8988T (cell line): ENCODE results near the gene AMY1A.
"Not testable (repeated sequence)": the region's sequence is repeated elsewhere in the genome, so short reads cannot be mapped to it uniquely, and the experiment has no call there.

Source experiments
- DNase-seq: peaks from one replicate; pipeline ENCODE4 v3.0.0; 2011

Gene AMY1A

GRCh38 chr1:103655460-103655859, at the start of gene AMY1A:
TSS of gene AMY1A (plus strand) at chr1:103655760. CDS start at chr1:103656331, 571 bp downstream.
- not testable (repeated sequence) for DNase-seq

DNA sequence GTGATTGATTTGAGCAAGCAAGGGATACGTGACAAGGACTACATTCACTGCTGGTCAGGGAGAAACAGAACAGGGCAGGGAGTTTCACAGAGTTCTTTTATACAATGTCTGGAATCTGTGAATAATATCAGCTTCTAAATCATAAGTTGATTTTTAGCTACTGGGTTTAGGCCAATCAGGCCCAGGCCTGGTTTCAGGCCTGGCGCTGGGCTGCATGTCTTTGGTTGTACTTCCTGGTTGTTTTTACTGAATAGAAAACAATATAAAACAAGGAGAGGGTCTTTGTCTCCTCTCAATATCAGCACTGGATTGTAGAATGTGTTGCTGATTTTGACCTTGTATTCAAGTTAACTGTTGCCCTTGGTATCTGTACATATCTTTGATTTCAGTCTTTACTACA, 39.2 kb upstream of the AMY1A start:
- no peak for DNase-seq

DNA sequence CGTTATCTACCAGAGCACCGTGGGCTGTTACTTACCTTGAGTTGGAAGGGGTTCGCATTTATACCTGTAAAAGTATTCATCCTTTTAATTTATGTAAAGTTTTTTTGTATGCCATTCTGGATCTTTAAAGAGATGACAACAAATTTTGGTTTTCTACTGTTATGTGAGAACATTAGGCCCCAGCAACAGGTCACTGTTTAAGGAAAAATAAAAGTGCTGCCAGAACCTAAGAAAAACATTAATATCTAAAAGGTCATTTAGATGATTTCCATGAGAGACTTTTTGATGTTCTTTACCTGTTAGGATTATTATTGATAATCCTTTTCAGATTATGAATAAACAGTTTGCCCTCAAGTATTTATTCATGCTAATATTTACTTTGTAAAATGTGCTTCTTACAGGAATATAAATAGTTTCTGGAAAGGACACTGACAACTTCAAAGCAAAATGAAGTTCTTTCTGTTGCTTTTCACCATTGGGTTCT, 38.5 kb upstream of the AMY1A start, which contains the start of gene AMY2A:
Gene AMY2A (plus strand): TSS at position 434 of the 484 bp plus-strand sequence. CDS start 14 bp downstream, at position 448.
- not testable (repeated sequence) for DNase-seq

- not testable (repeated sequence) for DNase-seq
Observed at GRCh38 chr1:103627436-103627835, 28.1 kb upstream of the AMY1A start.

GRCh38 chr1:103641194-103641593, 14.4 kb upstream of the AMY1A start:
- not testable (repeated sequence) for DNase-seq

GRCh38 chr1:103643908-103644307, 11.7 kb upstream of the AMY1A start:
- DNase-seq: not testable (repeated sequence)

- not testable (repeated sequence) for DNase-seq
Observed at GRCh38 chr1:103650305-103650704, 5.3 kb upstream of the AMY1A start.

DNA sequence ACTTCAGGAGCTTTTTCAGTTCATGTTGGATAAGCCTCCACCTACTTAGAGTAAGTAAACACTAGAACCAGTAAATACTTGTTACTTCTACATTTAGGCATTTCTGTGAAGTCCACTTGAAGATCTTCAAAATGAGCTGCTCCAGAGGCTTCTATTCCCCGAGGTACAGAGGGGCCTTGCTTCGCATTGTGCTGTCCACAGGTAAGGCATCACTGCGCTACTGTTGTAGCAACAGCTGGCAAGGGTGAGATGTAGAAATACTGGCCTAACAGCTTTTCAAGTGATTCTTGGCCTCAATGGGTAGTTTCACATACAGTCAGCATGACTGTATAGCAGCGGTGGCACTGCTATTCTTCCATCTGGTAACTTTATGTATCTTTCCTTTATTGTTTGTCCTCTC, 4.7 kb upstream of the AMY1A start:
- DNase-seq: not testable (repeated sequence)

- not testable (repeated sequence) for DNase-seq
Observed at GRCh38 chr1:103654133-103654532, 1.4 kb upstream of the AMY1A start.

- DNase-seq: not testable (repeated sequence)
Observed at GRCh38 chr1:103676335-103676734, 20.8 kb downstream of the AMY1A start.

DNA sequence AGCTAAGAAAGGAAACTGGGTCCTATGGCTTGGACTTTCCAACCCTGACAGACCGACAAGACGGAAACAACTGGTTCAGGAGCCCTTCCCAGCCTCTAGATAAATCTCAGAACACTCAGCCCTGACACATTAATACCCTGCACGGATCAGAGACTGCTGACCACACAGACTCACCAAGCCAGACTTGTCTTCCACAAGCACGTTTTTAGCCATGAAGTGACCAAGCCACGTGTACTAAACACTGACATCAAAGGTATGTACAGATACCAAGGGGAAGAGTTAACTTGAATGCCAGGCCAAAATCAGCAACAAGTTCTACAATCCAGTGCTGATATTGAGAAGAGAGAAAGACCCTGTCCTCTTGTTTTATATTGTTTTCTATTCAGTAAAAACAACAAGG, 40.5 kb downstream of the AMY1A start, which contains the start of gene AMY1B:
Gene AMY1B (minus strand): TSS at position 101 of the 400 bp plus-strand sequence. CDS start 571 bp downstream, outside the sequence.
- DNase-seq: not testable (repeated sequence)

- not testable (repeated sequence) for DNase-seq
Observed at GRCh38 chr1:103697430-103697829, 41.9 kb downstream of the AMY1A start.

DNA sequence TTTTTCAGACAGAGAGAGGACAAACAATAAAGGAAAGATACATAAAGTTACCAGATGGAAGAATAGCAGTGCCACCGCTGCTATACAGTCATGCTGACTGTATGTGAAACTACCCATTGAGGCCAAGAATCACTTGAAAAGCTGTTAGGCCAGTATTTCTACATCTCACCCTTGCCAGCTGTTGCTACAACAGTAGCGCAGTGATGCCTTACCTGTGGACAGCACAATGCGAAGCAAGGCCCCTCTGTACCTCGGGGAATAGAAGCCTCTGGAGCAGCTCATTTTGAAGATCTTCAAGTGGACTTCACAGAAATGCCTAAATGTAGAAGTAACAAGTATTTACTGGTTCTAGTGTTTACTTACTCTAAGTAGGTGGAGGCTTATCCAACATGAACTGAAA, 45.1 kb downstream of the AMY1A start:
- not testable (repeated sequence) for DNase-seq

DNA sequence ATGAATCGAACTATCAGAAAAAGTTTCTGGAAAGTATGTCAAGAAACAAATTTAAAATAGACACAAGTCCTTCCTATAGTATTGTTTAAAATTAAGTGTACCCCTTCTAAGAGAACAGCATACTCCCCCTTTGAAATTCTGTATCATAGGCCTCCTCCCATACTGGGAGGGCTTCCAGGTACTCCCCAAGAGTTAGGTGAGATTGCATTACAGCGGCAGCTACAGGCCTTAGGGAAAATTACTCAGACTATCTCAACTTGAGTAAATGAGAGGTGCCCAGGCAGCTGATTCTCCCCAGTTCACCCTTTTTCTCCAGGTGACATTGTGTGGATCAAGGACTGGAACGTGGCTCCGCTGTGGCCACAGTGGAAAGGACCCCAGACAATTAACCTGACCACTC, 45.7 kb downstream of the AMY1A start:
- not testable (repeated sequence) for DNase-seq

GRCh38 chr1:103707670-103708069, 52.1 kb downstream of the AMY1A start:
- not testable (repeated sequence) for DNase-seq

DNA sequence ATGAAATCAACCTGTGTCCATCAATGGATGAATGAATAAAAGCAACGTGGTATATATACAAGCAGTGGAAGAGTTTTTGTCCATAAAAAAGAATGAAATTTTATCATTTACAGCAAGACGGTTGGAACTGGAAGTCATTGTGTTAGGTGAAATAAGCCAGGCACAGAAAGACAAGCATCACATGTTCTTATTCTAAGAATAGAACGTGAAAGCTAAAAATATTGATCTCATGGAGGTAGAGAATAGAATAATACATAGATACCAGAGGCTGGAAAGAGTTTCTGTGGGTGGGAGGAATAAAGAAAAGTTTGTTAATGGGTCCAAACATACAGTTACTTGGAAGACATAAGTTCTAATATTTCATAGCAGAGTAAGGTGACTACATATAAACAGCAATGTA, 54.8 kb downstream of the AMY1A start:
- not testable (repeated sequence) for DNase-seq
